Suprapubic skin (tissue), 4 donors: ENCODE results near the gene ZNF446.

Experiments
- EP300 ChIP-seq: sonication (generic); formaldehyde crosslinking; IDR thresholded peaks from one replicate; pipeline ENCODE4 v1.6.1; 2017; ENCODE audit warnings: antibody characterized with exemption
- POLR2A ChIP-seq, 2 donors: fragments of 450-650 bp; IDR thresholded peaks; one replicate each; pipeline ENCODE4 v1.6.1; 2017; ENCODE audit warnings: antibody characterized with exemption in 2 of 2, mild to moderate bottlenecking in 2 of 2, moderate library complexity in 2 of 2
- POLR2AphosphoS5 ChIP-seq, 3 donors: sonication (generic); formaldehyde crosslinking; IDR thresholded peaks; one replicate each; pipeline ENCODE4 v1.6.1; 2017; ENCODE audit warnings: antibody characterized with exemption in 3 of 3
- TF ChIP-seq, protein P1 (sequence below), 2 donors: fragments of 200-600 bp in 1 of 2; fragments of 450-650 bp in 1 of 2; sonication (generic) in 1 of 2; IDR thresholded peaks; one replicate each; pipeline ENCODE4 v1.5.1; 2016 to 2019; ENCODE audit warnings: antibody characterized with exemption in 2 of 2, mild to moderate bottlenecking in 1 of 2, moderate library complexity in 1 of 2

DNA sequence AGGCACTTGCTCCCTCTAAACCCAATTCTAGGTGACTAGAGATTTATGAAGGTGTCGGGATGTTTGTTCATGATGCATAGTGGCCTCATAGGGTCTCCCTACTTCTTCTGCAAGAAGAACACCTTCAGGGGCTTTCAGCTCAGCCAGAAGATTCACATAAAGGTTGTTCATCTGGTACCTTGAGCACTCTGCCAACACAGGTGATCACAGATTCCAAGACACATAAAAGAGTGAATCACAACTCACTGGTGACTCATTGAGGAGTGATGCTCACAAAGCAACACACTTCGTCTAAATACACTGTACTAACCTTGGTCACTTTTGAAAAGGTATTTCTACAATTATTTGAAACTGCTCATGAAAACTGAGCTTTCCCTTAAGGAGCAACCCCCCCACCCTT, 16.1 kb upstream of the ZNF446 start:
- TF ChIP-seq, protein P1, sequence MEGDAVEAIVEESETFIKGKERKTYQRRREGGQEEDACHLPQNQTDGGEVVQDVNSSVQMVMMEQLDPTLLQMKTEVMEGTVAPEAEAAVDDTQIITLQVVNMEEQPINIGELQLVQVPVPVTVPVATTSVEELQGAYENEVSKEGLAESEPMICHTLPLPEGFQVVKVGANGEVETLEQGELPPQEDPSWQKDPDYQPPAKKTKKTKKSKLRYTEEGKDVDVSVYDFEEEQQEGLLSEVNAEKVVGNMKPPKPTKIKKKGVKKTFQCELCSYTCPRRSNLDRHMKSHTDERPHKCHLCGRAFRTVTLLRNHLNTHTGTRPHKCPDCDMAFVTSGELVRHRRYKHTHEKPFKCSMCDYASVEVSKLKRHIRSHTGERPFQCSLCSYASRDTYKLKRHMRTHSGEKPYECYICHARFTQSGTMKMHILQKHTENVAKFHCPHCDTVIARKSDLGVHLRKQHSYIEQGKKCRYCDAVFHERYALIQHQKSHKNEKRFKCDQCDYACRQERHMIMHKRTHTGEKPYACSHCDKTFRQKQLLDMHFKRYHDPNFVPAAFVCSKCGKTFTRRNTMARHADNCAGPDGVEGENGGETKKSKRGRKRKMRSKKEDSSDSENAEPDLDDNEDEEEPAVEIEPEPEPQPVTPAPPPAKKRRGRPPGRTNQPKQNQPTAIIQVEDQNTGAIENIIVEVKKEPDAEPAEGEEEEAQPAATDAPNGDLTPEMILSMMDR (IDR thresholded peaks at IDR 0.05) = no peak
- TF ChIP-seq POLR2A (IDR thresholded peaks at IDR 0.05) (no peak), POLR2AphosphoS5 (IDR thresholded peaks at IDR 0.05) (no peak), EP300 (no peak)
